T-helper 1 cell (primary cell): ENCODE results near the gene CREB3L1.
A peak's percentile ranks its signal among the peaks of the same experiment; 100 is the strongest.

Experiments
- DNase-seq, 5 donors: peaks; one replicate each; pipeline ENCODE4 v3.0.0-alpha.2; 2012 to 2020

Gene CREB3L1

GRCh38 chr11:46346886-46347636, 69.6 kb downstream of the CREB3L1 start, which contains the start of gene DGKZ:
Gene DGKZ (plus strand): TSS chr11:46347463. CDS start chr11:46347660, 197 bp downstream.
- DNase-seq: peak; percentile 82 to 94 (median 85)

GRCh38 chr11:46347637-46348311, 70.3 kb downstream of the CREB3L1 start:
- DNase-seq: peak in 1 of 5 donors; percentile 17

GRCh38 chr11:46348566-46349401, 71.3 kb downstream of the CREB3L1 start:
- peak in 2 of 5 donors; percentile 30 to 82 for DNase-seq

- no peak for DNase-seq
These were observed 73.2 kb downstream of the CREB3L1 start for GRCh38 chr11:46350695-46351094.

GRCh38 chr11:46351148-46351547, 73.7 kb downstream of the CREB3L1 start:
- no peak for DNase-seq

- DNase-seq: no peak
These were observed 74.1 kb downstream of the CREB3L1 start for GRCh38 chr11:46351606-46352005.

GRCh38 chr11:46352063-46352841, 74.8 kb downstream of the CREB3L1 start:
- peak; percentile 68 to 78 (median 77) for DNase-seq

- DNase-seq: no peak
These were observed 76.2 kb downstream of the CREB3L1 start for GRCh38 chr11:46353698-46354097.

- no peak for DNase-seq
These were observed 79.5 kb downstream of the CREB3L1 start for GRCh38 chr11:46356924-46357482.

GRCh38 chr11:46357483-46357936, 80.0 kb downstream of the CREB3L1 start:
- no peak for DNase-seq

- no peak for DNase-seq
These were observed 82.5 kb downstream of the CREB3L1 start for GRCh38 chr11:46359953-46360352.

- no peak for DNase-seq
These were observed 83.4 kb downstream of the CREB3L1 start for GRCh38 chr11:46360878-46361277.

- DNase-seq: peak in 4 of 5 donors; percentile 39 to 80 (median 52)
These were observed 84.1 kb downstream of the CREB3L1 start for GRCh38 chr11:46361283-46362155.

GRCh38 chr11:46362156-46363030, 84.9 kb downstream of the CREB3L1 start:
- DNase-seq: no peak

GRCh38 chr11:46363031-46363407, 85.6 kb downstream of the CREB3L1 start:
- DNase-seq: no peak

- no peak for DNase-seq
These were observed 86.1 kb downstream of the CREB3L1 start for GRCh38 chr11:46363455-46364005.

GRCh38 chr11:46364056-46364455, 86.6 kb downstream of the CREB3L1 start:
- no peak for DNase-seq

GRCh38 chr11:46364791-46365190, 87.3 kb downstream of the CREB3L1 start:
- DNase-seq: no peak

GRCh38 chr11:46366260-46366659, 88.8 kb downstream of the CREB3L1 start:
- DNase-seq: no peak
